SK-N-SH (cell line): Measurements from ENCODE around the gene FOSL1. TPM values are rescaled to one million over a fixed set of nuclear protein-coding genes. Genes with fewer than 3 reads are reported as not detected.

ENCODE experiments used
- CTCF ChIA-PET: fragments of 300-600, 350-600 bp; formaldehyde crosslinking; extraction: SDS; loops from one replicate; lab custom pipeline; 2021; lab: Yijun Ruan, JAX
- POLR2A ChIA-PET: fragments of 350-600 bp; sonication (Branson Sonifier 250); formaldehyde crosslinking; extraction: SDS; loops from one replicate; lab custom pipeline; 2020; ENCODE audit warnings: antibody characterized with exemption, inconsistent platforms; lab: Yijun Ruan, JAX
- DNase-seq: peaks from one replicate; pipeline ENCODE4 v3.0.0; 2012
- H2AFZ ChIP-seq: fragments of 200-600 bp; sonication (generic); 2 replicates; pipeline ENCODE4 v1.8.1; 2016; ENCODE audit warnings: antibody characterized with exemption, mild to moderate bottlenecking, low read depth
- H3F3A ChIP-seq: fragments of 200-600 bp; sonication (generic); replicated peaks from 2 replicates; pipeline ENCODE3; 2016; ENCODE audit warnings: antibody characterized with exemption, mild to moderate bottlenecking; ENCODE audit not compliant: insufficient read depth
- H3K27ac ChIP-seq, 2 experiments: fragments of 200-500 bp in 1 of 2; fragments of 200-600 bp in 1 of 2; sonication (Bioruptor generic) in 1 of 2; sonication (generic), shearing (Covaris generic) in 1 of 2; 2 replicates each; pipeline versions ENCODE4 v1.5.1 to v1.6.1; 2014 to 2016; ENCODE audit warnings: low read depth in 2 of 2, inconsistent platforms in 1 of 2, low read length in 1 of 2, mild to moderate bottlenecking in 1 of 2, mixed read lengths in 1 of 2
- H3K27me3 ChIP-seq: fragments of 200-600 bp; sonication (generic), shearing (Covaris generic); 2 replicates; pipeline ENCODE4 v1.6.1; 2016; ENCODE audit warnings: mixed run types; ENCODE audit not compliant: insufficient read depth
- H3K36me3 ChIP-seq, 2 experiments: fragments of 200-500 bp in 1 of 2; fragments of 200-600 bp in 1 of 2; sonication (Bioruptor generic) in 1 of 2; sonication (generic) in 1 of 2; replicated peaks in 1 of 2; 2 replicates each; pipeline versions ENCODE3 to v1.5.1; 2014 to 2016; ENCODE audit warnings: low read length in 1 of 2, mild to moderate bottlenecking in 1 of 2; ENCODE audit not compliant: insufficient read depth in 2 of 2, control insufficient read depth in 1 of 2
- H3K4me1 ChIP-seq, 2 experiments: fragments of 200-500 bp in 1 of 2; fragments of 200-600 bp in 1 of 2; sonication (Bioruptor generic) in 1 of 2; sonication (generic), shearing (Covaris generic) in 1 of 2; 2 replicates each; pipeline versions ENCODE4 v1.5.1 to v1.6.1; 2014 to 2016; ENCODE audit warnings: low read depth in 1 of 2, low read length in 1 of 2, mixed run types in 1 of 2; ENCODE audit not compliant: insufficient read depth in 2 of 2, control insufficient read depth in 1 of 2
- H3K4me2 ChIP-seq: fragments of 200-600 bp; sonication (generic), shearing (Covaris generic); 2 replicates; pipeline ENCODE4 v1.6.1; 2017; ENCODE audit warnings: mixed run types
- H3K4me3 ChIP-seq, 2 experiments: fragments of 200-500 bp in 1 of 2; fragments of 200-600 bp in 1 of 2; sonication (Bioruptor generic) in 1 of 2; sonication (generic), shearing (Covaris generic) in 1 of 2; 2 replicates each; pipeline versions ENCODE4 v1.5.1 to v1.8.1; 2014 to 2016; ENCODE audit warnings: low read depth in 2 of 2, inconsistent platforms in 1 of 2, low read length in 1 of 2, mild to moderate bottlenecking in 1 of 2, mixed read lengths in 1 of 2, moderate library complexity in 1 of 2
- H3K79me2 ChIP-seq: fragments of 200-600 bp; sonication (generic); 2 replicates; pipeline ENCODE4 v1.8.1; 2017; ENCODE audit warnings: mild to moderate bottlenecking; ENCODE audit not compliant: insufficient read depth
- H3K9ac ChIP-seq: fragments of 200-600 bp; sonication (generic); 2 replicates; pipeline ENCODE4 v1.6.1; 2017; ENCODE audit warnings: mixed run types
- H3K9me2 ChIP-seq: fragments of 200-600 bp; sonication (generic); 2 replicates; pipeline ENCODE4 v1.6.1; 2017; ENCODE audit warnings: mixed run types
- H3K9me3 ChIP-seq: fragments of 200-600 bp; sonication (generic); 2 replicates; pipeline ENCODE4 v1.6.1; 2017; ENCODE audit warnings: mixed run types, mild to moderate bottlenecking, moderate library complexity
- H4K20me1 ChIP-seq: fragments of 200-600 bp; sonication (generic); 2 replicates; pipeline ENCODE4 v1.6.1; 2017; ENCODE audit warnings: mild to moderate bottlenecking, mixed run types; ENCODE audit not compliant: insufficient read depth
- CHD2 ChIP-seq: fragments of 150-350 bp; IDR thresholded peaks from 2 replicates; pipeline ENCODE4 v1.6.1; 2018; ENCODE audit warnings: low read length; ENCODE audit not compliant: partially characterized antibody
- FOSL2 ChIP-seq: IDR thresholded peaks from 2 replicates; pipeline ENCODE4 v1.4.0; 2012; ENCODE audit warnings: low read depth, mild to moderate bottlenecking, moderate library complexity, borderline replicate concordance
- FOXJ3 ChIP-seq: sonication (generic); formaldehyde crosslinking; IDR thresholded peaks from 2 replicates; pipeline ENCODE4 v1.5.1; 2020; ENCODE audit warnings: mild to moderate bottlenecking, missing genetic modification reagents
- GABPA ChIP-seq: IDR thresholded peaks from 2 replicates; pipeline ENCODE4 v1.4.0; 2012; ENCODE audit warnings: low read depth, mild to moderate bottlenecking
- GATA2 ChIP-seq: sonication (generic); formaldehyde crosslinking; IDR thresholded peaks from 2 replicates; pipeline ENCODE4 v1.5.0; 2020; ENCODE audit warnings: mild to moderate bottlenecking, missing genetic modification reagents
- IRF3 ChIP-seq: fragments of 150-350 bp; IDR thresholded peaks from 2 replicates; pipeline ENCODE4 v1.6.1; 2016; ENCODE audit warnings: mild to moderate bottlenecking, low read depth, low read length
- JUND ChIP-seq: IDR thresholded peaks from 2 replicates; pipeline ENCODE4 v1.4.0; 2012
- PBX3 ChIP-seq: IDR thresholded peaks from 2 replicates; pipeline ENCODE4; 2012
- RAD21 ChIP-seq: IDR thresholded peaks from 2 replicates; pipeline ENCODE4 v1.6.1; 2012; ENCODE audit warnings: mild to moderate bottlenecking, low read length
- RXRA ChIP-seq: IDR thresholded peaks from 2 replicates; pipeline ENCODE4 v1.4.0; 2012; ENCODE audit warnings: low read depth, mild to moderate bottlenecking, borderline replicate concordance
- SIN3A ChIP-seq: IDR thresholded peaks from 2 replicates; pipeline ENCODE4 v1.6.1; 2012; ENCODE audit warnings: low read depth, mild to moderate bottlenecking, low read length, moderate library complexity, borderline replicate concordance
- SMC3 ChIP-seq: IDR thresholded peaks from 2 replicates; pipeline ENCODE4 v1.6.1; 2012; ENCODE audit warnings: low read depth, low read length, improper control_type of control experiment
- TAF1 ChIP-seq: IDR thresholded peaks from 2 replicates; pipeline ENCODE4 v1.6.1; 2012; ENCODE audit warnings: low read depth, mild to moderate bottlenecking, low read length, moderate library complexity, borderline replicate concordance
- TCF12 ChIP-seq: IDR thresholded peaks from 2 replicates; pipeline ENCODE4 v1.4.0; 2012
- TEAD4 ChIP-seq: IDR thresholded peaks from 2 replicates; pipeline ENCODE4 v1.4.0; 2012; ENCODE audit warnings: mild to moderate bottlenecking, borderline replicate concordance; ENCODE audit not compliant: insufficient read depth
- USF1 ChIP-seq: IDR thresholded peaks from 2 replicates; pipeline ENCODE4 v1.4.0; 2012; ENCODE audit warnings: low read depth, borderline replicate concordance
- USF2 ChIP-seq: fragments of 150-350 bp; IDR thresholded peaks from 2 replicates; pipeline ENCODE4 v1.6.1; 2017; ENCODE audit warnings: antibody characterized with exemption, low read length, low read depth, borderline replicate concordance
- YY1 ChIP-seq: IDR thresholded peaks from 2 replicates; pipeline ENCODE4 v1.4.0; 2012; ENCODE audit warnings: low read depth, mild to moderate bottlenecking
- ZBTB33 ChIP-seq: IDR thresholded peaks from 2 replicates; pipeline ENCODE4 v1.4.0; 2012; ENCODE audit warnings: low read depth, borderline replicate concordance
- WGBS: methylation state at CpG from one replicate; pipeline ENCODE4 v1.1.6; 2017; ENCODE audit warnings: low lambda C conversion rate; 5-methylcytosine and 5-hydroxymethylcytosine counted together
- polyA plus RNA-seq, 3 experiments: library from polyadenylated mRNA; depleted of rRNA; stranded (reverse); fragments of >200 nt; gene quantifications; 2 replicates each; pipeline ENCODE4 v1.2.3, GENCODE V29; 2012

The FOSL1 gene
- polyA plus RNA-seq, 1 of the 3 experiments (the other 2 are of a cell fraction) = 30.1 TPM

GRCh38 chr11:65862191-65862735, 37.9 kb downstream of the FOSL1 start:
- H3F3A ChIP-seq = peaks cover 48% of the 10 kb centered on the region
- no peaks in the 10 kb centered on the region for H3K27me3 ChIP-seq
- peaks cover 50% of the 10 kb centered on the region for H3K79me2 ChIP-seq
- no peaks in the 10 kb centered on the region for H3K9me2 ChIP-seq
- H3K9ac ChIP-seq = peak overlapping the region; percentile 86; the same call in 1 of the 2 replicates
- POLR2A ChIA-PET = interaction anchor here (1.4 to 1.6 kb wide), 3 partner anchors 10 to 22 kb away, joined by 3 to 11 read pairs (median 4); partner anchors contain the start of gene EFEMP2
- no peak for DNase-seq
- H4K20me1 ChIP-seq = peaks cover 3% of the 10 kb centered on the region
- no peak overlapping the region for H3K27ac ChIP-seq
- H3K36me3 ChIP-seq = peaks cover 27 to 57% of the 10 kb centered on the region in 2 experiments
- H3K9me3 ChIP-seq = no peaks in the 10 kb centered on the region
- no peak overlapping the region for H2AFZ ChIP-seq
- CTCF ChIA-PET = interaction anchor here (4.4 to 18.4 kb wide), 3 partner anchors 9 to 150 kb away, joined by 27 to 374 read pairs (median 89); partner anchors contain the start of genes CCDC85B, CTSW, EFEMP2 and FIBP
- H3K4me1 ChIP-seq = peaks cover 10 to 17% of the 10 kb centered on the region in 2 experiments
- TF ChIP-seq FOSL2 (no peak), RAD21 (no peak), SIN3A (no peak), TAF1 (no peak), TCF12 (no peak), PBX3 (no peak), RXRA (no peak), GATA2 (CRISPR knock-in tag) (no peak)
- no peak overlapping the region for H3K4me3 ChIP-seq
- H3K4me2 ChIP-seq = peak overlapping the region; percentile 99
- 98% methylated on average over 4 of the region's 5 CpGs for WGBS

- H3K79me2 ChIP-seq = peaks cover 54% of the 10 kb centered on the region
- POLR2A ChIA-PET = interaction anchor here (1.5 to 5.0 kb wide), 4 partner anchors 9 to 28 kb away, joined by 3 to 59 read pairs (median 25); partner anchors contain the start of genes CCDC85B and FIBP
- no peaks in the 10 kb centered on the region for H3K9me3 ChIP-seq
- no peak for DNase-seq
- H3K4me2 ChIP-seq = peak overlapping the region; percentile 99
- H4K20me1 ChIP-seq = peaks cover 9% of the 10 kb centered on the region
- peaks cover 10 to 17% of the 10 kb centered on the region in 2 experiments for H3K4me1 ChIP-seq
- 74% methylated on average over 5 of the region's 13 CpGs for WGBS
- CTCF ChIA-PET = interaction anchor here (0.7 to 18.4 kb wide), 9 partner anchors 10 to 224 kb away, joined by 3 to 374 read pairs (median 4); partner anchors contain the start of genes CCDC85B, CTSW, EFEMP2 and FIBP
- peaks cover 43% of the 10 kb centered on the region for H3F3A ChIP-seq
- no peaks in the 10 kb centered on the region for H3K27me3 ChIP-seq
- H3K9ac ChIP-seq = peak overlapping the region; percentile 86
- no peaks in the 10 kb centered on the region for H3K9me2 ChIP-seq
- no peak overlapping the region for H2AFZ ChIP-seq
- H3K4me3 ChIP-seq = peak overlapping the region; percentile 97 to 99
- peak overlapping the region; percentile 93 for H3K27ac ChIP-seq
- peaks cover 23 to 51% of the 10 kb centered on the region in 2 experiments for H3K36me3 ChIP-seq
- TF ChIP-seq PBX3 (no peak), YY1 (no peak), SMC3 (no peak), JUND (no peak), CHD2 (no peak), FOXJ3 (CRISPR knock-in tag) (no peak), IRF3 (no peak), TEAD4 (no peak), ZBTB33 (no peak), USF1 (no peak), USF2 (no peak), GABPA (no peak)
Measured at GRCh38 chr11:65861533-65862183, 38.5 kb downstream of the FOSL1 start.
